Duodenal mucosa (tissue), 2 donors: ENCODE results near the gene GNL3L.
"Not testable (repeated sequence)": the region's sequence is repeated elsewhere in the genome, so short reads cannot be mapped to it uniquely, and the experiment has no call there.

ENCODE experiments used
- H3K27ac ChIP-seq: one replicate; pipeline ENCODE4 v1.7.0; 2013; ENCODE audit warnings: low read depth, low read length
- H3K27me3 ChIP-seq, 2 donors: one replicate each; pipeline ENCODE4 v1.7.0; 2013; ENCODE audit warnings: low read length in 2 of 2, control low read depth in 1 of 2; ENCODE audit not compliant: insufficient read depth in 2 of 2, control insufficient read depth in 1 of 2
- H3K36me3 ChIP-seq, 2 donors: one replicate each; pipeline ENCODE4 v1.7.0; 2013; ENCODE audit warnings: low read length in 2 of 2, control low read depth in 1 of 2; ENCODE audit not compliant: insufficient read depth in 2 of 2, control insufficient read depth in 1 of 2
- H3K4me1 ChIP-seq, 2 donors: one replicate each; pipeline ENCODE4 v1.7.0; 2013; ENCODE audit warnings: low read length in 2 of 2, control low read depth in 1 of 2; ENCODE audit not compliant: insufficient read depth in 2 of 2, control insufficient read depth in 1 of 2
- H3K4me3 ChIP-seq, 2 donors: one replicate each; pipeline ENCODE4 v1.7.0; 2013; ENCODE audit warnings: low read length in 2 of 2, low read depth in 1 of 2
- H3K9ac ChIP-seq, 2 donors: one replicate each; pipeline ENCODE4 v1.7.0; 2013; ENCODE audit warnings: low read length in 2 of 2, low read depth in 1 of 2
- H3K9me3 ChIP-seq, 2 donors: one replicate each; pipeline ENCODE4 v1.7.0; 2013; ENCODE audit warnings: low read length in 2 of 2, control low read depth in 1 of 2; ENCODE audit not compliant: control insufficient read depth in 1 of 2

GNL3L gene

DNA sequence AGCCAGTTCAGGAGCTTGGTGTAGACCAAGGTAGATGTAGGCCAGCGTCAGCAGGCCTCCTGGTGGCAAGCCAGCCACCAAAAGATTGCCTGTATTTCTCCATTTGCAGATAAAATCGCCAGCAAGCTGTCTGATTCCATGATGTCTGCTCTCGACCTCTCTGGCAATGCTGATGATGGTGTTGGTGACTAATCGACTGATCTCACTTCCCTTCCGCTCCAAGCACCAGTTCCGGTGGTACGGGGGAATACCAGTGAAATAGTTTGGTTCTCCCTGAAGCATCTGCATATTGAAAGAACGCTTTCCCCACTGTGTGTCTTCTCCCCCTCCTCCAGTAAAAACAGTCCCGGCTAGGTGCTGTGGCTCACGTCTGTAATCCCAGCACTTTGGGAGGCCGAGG, 30.4 kb downstream of the GNL3L start:
- H3K36me3 ChIP-seq: peaks cover 11 to 35% of the 10 kb centered on the region in 2 donors
- H3K9ac ChIP-seq: no peak overlapping the region
- no peaks in the 10 kb centered on the region for H3K27me3 ChIP-seq
- H3K4me3 ChIP-seq: no peak overlapping the region
- no peaks in the 10 kb centered on the region for H3K4me1 ChIP-seq
- H3K9me3 ChIP-seq: no peaks in the 10 kb centered on the region
- no peak overlapping the region for H3K27ac ChIP-seq

- Histone ChIP-seq H3K27me3 (no peaks in the 10 kb centered on the region), H3K36me3 (peaks cover 11 to 35% of the 10 kb centered on the region in 2 donors), H3K4me1 (no peaks in the 10 kb centered on the region), H3K9me3 (no peaks in the 10 kb centered on the region), H3K4me3 (no peak overlapping the region), H3K27ac (no peak overlapping the region), H3K9ac (no peak overlapping the region)
Observed at GRCh38 chrX:54561622-54562021, 31.6 kb downstream of the GNL3L start.

DNA sequence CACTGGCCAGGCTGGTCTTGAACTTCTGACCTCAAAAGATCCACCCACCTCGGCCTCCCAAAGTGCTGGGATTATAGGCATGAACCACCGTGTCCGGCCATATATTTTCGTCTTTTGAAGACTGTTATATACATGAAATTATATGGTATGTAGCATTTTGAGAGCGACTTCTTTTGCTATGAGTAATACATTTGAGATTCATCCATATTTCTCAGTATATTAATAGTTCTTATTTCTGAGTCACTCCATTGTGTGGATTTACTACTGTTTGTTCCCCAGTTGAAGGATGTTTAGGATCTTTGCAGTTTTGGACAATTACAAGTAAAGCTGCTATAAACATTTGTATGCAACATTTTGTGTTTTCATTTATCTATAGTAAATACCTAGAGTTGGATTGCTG, 34.9 kb downstream of the GNL3L start:
- H3K27me3 ChIP-seq: no peaks in the 10 kb centered on the region
- H3K27ac ChIP-seq: no peak overlapping the region
- no peaks in the 10 kb centered on the region for H3K4me1 ChIP-seq
- peaks cover 4 to 19% of the 10 kb centered on the region in 2 donors for H3K36me3 ChIP-seq
- no peak overlapping the region for H3K9ac ChIP-seq
- H3K9me3 ChIP-seq: no peaks in the 10 kb centered on the region
- no peak overlapping the region for H3K4me3 ChIP-seq

DNA sequence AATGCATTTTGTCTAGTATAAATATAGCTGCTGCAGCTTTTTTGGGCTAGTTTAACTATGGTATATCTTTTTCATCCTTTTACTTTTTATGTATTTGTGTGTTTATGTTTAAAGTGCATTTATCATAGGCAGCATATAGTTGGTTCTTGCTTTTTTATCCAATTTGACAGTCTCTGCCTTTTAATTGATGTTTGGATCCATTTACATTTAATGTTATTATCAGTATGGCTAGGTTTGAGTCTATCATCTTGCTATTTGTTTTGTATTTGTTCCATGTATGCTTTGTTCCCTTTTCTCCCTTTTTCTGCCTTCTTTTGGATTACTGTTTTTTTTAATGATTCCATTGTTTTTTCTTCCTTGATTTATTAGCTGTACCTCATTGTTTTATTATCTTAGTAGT, 40.3 kb downstream of the GNL3L start:
- Histone ChIP-seq H3K27ac (no peak overlapping the region), H3K27me3 (no peaks in the 10 kb centered on the region), H3K4me3 (no peak overlapping the region), H3K4me1 (no peaks in the 10 kb centered on the region), H3K36me3 (no peaks in the 10 kb centered on the region), H3K9me3 (no peaks in the 10 kb centered on the region), H3K9ac (no peak overlapping the region)

- H3K36me3 ChIP-seq, H3K9ac ChIP-seq, H3K4me1 ChIP-seq, H3K4me3 ChIP-seq, H3K27me3 ChIP-seq, H3K27ac ChIP-seq, H3K9me3 ChIP-seq: not testable (repeated sequence)
Observed at GRCh38 chrX:54572641-54573040, 42.6 kb downstream of the GNL3L start.

DNA sequence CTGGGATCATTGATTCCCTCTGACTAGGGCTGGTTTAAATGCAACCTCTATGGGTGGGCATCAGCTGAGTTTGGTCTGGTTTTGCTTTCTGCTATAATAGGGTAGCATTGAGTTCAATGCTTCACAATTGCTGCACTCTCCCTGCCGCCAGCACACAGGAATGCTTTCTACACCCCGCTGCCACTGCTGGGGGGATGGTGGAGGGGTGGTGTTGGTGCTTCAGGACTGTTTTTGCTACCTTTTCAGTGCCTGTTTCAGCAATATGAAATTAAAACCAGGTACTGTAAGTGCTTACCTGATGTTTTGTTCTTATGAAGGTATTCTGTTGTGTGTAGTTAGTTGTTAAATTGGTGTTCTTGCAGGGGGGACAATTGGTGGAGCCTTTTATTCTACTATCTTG, 67.7 kb downstream of the GNL3L start:
- Histone ChIP-seq H3K9ac (no peak overlapping the region), H3K36me3 (no peaks in the 10 kb centered on the region), H3K27me3 (no peaks in the 10 kb centered on the region), H3K27ac (no peak overlapping the region), H3K4me3 (no peak overlapping the region), H3K9me3 (no peaks in the 10 kb centered on the region), H3K4me1 (no peaks in the 10 kb centered on the region)

DNA sequence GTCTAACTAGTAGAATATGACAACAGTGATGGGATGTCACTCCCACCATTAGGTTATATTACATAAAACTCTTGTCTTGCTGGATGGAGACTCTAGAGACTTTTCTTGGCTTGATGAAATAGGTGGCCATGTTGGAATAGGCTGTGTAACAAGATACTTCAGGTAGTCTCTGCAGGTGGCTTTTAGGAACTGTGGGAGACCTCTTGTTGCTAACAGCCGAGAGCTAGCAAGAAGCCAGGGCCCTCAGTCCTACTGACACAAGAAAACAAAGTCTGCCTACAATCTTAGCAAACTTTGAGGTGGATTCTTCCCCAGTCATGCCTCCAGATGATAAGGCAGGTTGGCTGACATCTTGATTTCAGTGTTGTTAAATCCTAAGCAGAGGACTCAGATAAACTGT, 72.5 kb downstream of the GNL3L start:
- Histone ChIP-seq H3K27ac (no peak overlapping the region), H3K4me3 (no peak overlapping the region), H3K36me3 (no peaks in the 10 kb centered on the region), H3K9ac (no peak overlapping the region), H3K9me3 (no peaks in the 10 kb centered on the region), H3K4me1 (no peaks in the 10 kb centered on the region), H3K27me3 (no peaks in the 10 kb centered on the region)
